ENCODE measurements around the gene CTNNBIP1.

Gene CTNNBIP1

DNA sequence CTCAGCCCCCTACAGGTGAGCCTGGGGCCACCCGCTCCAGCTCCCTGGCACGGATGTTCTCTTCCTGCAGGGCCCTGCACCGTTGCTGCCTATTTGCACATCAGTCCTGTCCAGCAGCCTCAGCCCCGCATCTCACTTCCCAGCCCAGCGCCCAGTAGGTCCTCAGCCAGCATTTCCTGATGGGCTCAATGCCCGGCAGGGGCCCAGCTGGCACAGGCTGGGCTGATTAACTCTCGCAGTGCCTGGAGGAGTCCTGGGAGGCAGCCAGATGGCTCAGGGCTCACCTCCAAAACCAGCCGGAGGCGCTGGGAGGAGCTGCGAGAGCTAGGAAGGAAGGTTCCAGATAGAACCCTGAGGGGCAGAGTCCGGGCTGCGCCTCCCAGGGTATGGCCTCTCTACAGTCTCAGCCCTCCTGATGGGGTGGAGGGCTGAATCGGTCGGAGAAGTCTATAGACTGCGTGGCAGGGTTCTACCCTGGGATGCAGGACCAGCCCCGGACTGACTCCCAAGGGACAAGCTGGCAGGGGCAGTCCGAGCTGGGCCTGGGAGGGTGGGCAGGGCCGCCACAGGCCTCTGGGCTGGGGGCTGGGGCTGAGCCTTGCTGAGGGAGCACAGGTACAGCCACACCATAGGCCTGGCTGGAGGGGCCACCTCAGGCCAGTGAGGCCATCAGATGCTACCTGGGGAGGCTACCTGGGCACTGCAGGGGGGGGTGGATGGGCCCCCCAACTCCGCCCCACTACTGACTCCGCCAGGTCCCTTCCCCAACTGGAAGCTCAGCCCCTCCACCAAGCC lies 67.1 kb downstream of the CTNNBIP1 start:
- H3K4me3 ChIP-seq (ENCODE audit: low read length): no peak overlapping the region
- no peak for DNase-seq (ENCODE audit: low read depth, low spot score)

DNA sequence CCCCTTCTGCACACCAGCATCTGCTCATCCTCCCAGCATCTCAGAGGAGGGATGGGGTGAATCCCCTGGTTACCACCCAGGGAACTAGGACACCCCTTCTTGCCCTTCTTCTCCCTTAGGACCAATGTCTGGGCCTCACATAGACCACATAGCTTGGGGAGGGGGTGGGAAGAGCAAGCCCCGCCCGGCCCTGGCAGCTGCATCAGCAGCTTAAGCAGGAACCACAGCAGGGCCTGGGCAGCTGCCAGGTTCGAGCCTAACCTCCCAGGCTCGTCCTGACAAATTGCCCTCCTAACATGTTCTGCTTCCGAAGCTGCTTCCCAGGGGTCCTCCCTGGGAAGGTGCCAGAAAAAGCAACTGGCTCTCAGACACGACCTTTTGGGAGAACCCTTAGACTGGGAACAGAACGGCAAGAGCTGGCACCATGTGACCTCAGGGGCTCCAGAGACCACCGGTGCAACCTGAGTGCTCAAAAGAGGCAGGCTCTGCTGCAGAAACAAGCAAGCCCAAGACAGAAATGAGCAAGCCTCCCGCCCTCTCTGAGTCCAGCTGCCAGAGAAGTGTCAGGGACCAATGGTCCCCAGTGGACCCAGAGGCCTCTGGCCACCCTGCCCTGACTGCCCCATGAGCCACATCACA lies 67.9 kb downstream of the CTNNBIP1 start:
- H3K4me3 ChIP-seq (ENCODE audit: low read length): no peak overlapping the region
- no peak for DNase-seq (ENCODE audit: low read depth, low spot score)

DNA sequence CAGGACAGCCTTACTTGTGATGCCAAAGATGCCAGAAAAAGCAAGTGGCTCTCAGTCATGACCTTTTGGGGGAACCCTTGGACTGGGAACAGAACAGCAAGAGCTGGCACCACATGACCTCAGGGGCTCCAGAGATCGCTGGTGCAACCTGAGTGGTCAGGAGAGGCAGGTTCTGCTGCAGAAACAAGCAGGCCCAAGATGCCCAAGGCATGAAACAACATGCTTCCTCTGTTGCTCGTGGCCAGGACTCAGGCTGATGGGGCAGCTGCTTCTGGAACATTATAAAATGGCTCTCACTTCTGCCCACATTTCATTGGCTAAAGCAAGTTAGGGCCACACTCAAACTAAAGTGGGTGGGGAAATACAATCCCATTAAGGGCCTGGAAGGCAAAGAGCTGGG lies 68.6 kb downstream of the CTNNBIP1 start:
- no peak overlapping the region for H3K4me3 ChIP-seq (ENCODE audit: low read length)
- no peak for DNase-seq (ENCODE audit: low read depth, low spot score)

DNA sequence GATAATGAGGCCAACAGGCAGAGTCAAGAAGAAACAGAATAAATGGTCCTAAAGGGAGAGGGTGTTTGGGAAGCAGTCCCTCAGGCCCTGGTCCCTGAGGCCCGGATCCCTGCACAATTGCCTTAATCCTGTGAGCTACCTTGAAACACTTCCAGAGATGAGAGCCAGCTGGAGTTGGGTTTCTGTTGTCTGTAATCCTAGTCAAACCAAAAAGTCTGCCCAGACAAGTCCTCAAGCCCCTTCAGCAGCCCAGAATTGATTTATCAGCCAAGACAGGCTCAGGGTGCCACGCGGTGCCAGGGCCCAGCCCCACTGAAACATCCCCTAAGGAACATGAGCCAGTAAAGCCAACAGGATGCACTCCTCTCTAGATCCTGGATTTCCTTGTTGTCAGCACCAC lies 69.9 kb downstream of the CTNNBIP1 start:
- DNase-seq (ENCODE audit: low read depth, low spot score): no peak
- H3K4me3 ChIP-seq (ENCODE audit: low read length): no peak overlapping the region

DNA sequence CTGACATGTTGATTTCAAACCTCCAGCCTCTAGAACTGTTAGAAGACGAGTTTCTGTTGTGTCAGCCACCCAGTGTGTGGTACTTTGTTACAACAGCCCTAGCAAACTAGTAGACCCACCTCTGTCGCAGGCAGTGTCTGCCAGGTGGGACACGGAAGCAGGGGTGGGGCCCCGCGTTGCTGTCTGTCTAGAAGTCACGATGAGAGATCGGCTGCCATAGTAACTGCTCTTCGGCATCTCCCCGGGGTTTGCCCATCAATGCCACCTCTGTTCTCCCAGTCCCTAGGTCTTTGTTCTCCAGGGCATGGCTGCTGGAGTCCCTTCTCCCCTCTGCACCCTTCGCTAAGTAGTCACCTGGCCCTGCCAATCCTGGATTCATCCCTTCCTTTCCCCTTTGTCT lies 71.1 kb downstream of the CTNNBIP1 start:
- no peak overlapping the region for H3K4me3 ChIP-seq (ENCODE audit: low read length)
- no peak for DNase-seq (ENCODE audit: low read depth, low spot score)

DNA sequence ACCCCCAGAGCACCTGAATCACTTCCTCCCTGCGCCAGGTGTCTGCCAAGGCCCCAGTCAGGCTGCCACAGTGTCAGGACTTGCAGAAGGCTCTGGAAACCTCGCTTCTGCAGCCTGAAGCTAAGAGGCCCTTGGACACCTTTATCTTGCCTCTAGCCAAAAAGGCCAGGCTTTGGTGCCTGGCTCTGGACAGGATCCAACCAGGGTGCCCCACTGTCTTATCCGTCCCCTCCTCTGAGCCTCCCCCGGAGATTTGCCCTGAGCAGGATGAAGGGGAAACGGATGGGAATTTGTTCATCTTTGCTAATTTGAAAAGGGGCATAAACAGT lies 73.5 kb downstream of the CTNNBIP1 start:
- no peak for DNase-seq (ENCODE audit: low read depth, low spot score)
- no peak overlapping the region for H3K4me3 ChIP-seq (ENCODE audit: low read length)

DNA sequence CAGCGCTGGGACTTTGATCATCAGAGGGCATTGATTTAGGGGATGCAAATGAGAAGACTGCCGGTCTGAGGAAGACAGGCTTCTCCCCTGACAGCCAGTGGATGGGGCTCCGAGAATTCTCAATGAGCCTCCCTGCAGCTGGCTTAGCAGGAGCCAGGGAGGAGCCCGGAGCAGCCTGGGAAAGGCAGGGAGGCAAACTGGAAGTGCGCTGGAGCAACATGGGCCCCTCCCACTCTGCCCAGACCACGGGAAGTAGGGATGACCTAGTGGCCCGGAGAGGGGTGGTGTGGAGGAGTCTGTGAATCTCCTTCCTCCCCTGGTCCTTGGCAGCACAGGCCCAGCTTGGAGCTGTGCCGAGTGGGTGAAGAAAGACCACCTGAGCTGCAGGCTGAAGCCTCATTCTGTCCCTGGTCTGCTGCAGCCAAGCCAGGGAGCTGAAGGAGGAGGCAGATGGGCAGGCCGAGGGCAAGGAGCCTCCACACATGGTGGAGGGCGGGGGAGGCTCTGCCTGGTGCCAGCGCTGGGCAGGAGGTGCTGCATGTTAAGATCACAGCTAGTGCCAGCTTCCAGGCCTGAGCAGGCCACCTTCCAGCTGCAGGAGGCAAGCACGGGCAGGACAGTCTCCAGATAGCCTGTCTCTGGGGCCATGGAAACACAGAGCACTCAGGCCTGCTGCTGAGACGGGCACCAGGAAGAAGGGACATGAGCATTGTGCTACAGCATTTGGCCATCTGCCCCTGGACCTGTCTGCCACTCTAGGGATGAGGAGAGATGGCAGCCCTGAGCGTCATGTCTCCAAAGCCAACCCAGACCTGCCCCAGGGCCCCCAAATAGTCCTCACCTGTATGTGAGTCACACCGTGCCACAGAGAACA lies 74.1 kb downstream of the CTNNBIP1 start:
- no peak for DNase-seq (ENCODE audit: low read depth, low spot score)
- no peak overlapping the region for H3K4me3 ChIP-seq (ENCODE audit: low read length)

DNA sequence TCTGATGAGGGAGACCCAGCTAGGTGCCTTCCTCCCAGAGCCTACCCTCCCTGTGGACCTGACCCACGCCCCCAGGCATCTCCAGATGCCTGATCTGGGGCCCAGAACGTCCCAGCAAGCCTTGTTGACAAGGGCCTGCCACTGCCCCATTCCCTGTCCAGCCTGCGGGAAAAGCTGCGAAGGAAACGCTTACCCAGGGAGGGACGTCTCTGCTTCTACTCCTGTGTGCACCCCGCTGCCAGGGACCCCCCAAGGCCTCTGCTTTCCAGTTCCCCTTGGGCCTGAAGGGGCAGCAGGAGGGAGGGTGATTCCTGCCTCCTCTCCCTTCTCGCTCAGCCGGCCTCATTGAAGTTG lies 74.7 kb downstream of the CTNNBIP1 start:
- no peak for DNase-seq (ENCODE audit: low read depth, low spot score)
- H3K4me3 ChIP-seq (ENCODE audit: low read length): no peak overlapping the region

DNA sequence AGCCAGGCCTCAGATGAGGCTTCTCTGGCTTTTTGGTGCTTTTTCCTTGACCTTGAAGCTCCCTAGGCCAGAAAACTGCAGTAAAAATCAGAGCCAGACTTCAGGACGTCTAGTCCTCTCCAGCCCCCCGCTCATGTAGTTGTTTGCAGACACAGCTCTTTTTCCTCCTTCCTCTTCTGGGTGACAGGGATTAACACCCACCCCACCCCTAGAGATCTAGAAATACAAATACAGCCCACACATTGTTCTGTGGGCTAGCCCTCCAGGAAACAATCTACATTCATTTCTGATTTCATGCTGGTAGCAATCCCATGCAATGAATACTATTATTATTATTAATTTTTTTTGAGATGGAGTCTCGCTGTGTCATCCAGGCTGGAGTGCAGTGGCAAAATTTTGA lies 76.4 kb downstream of the CTNNBIP1 start:
- no peak for DNase-seq (ENCODE audit: low read depth, low spot score)

DNA sequence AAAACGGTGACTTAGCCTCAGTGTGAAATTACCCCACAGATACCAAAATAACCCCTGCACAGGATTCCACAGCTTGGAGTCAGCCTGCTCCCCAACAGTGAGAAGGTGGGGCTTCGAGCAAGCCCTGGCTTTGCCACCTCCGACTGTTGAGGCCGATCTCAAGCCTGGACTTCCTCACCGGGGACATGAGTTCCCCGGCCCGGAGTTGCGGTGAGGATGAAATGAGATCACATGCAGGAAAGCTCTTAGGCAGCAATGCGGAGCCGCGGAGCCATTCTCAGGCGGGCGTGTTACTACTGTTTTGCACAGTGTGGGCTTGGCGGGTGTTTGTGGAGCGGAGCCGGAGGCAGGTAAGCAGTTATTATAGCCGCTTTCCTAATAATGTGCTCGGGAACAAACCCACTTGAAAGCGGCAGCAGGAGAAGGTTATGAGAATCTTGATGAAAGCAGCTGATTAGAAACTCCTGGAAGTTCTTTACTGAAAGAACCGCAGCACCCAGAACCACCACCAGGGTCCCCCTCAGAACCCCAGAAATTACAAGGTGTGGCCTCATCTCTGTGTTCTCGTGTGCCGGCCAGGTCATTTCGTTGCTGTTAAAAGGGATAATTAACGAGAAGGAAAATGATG lies 82.4 kb downstream of the CTNNBIP1 start:
- H3K4me3 ChIP-seq (ENCODE audit: low read length): no peak overlapping the region
- no peak for DNase-seq (ENCODE audit: low read depth, low spot score)

More for the DNA sequence above, 76.4 kb downstream of the CTNNBIP1 start:
- no peak overlapping the region for H3K4me3 ChIP-seq (ENCODE audit: low read length)

DNA sequence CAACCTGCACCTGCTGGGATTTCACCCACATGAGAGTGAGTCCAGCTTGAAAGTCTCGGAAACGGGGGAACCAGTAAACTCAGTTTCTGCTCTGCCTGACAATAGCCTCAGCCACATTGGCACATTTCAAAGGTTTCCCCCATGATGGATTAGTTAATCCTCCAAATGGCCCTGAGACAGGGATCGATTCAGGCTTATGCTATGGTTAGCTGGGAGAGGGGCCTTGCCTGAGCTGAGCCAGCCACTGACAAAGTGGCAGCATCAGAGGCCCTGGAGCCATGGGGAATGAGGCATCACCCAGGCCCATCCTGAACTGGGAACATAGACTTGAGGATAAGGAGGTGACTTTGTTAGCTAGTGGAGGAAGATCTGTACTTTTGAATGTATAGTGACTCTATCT lies 83.5 kb downstream of the CTNNBIP1 start:
- no peak overlapping the region for H3K4me3 ChIP-seq (ENCODE audit: low read length)
- no peak for DNase-seq (ENCODE audit: low read depth, low spot score)

DNA sequence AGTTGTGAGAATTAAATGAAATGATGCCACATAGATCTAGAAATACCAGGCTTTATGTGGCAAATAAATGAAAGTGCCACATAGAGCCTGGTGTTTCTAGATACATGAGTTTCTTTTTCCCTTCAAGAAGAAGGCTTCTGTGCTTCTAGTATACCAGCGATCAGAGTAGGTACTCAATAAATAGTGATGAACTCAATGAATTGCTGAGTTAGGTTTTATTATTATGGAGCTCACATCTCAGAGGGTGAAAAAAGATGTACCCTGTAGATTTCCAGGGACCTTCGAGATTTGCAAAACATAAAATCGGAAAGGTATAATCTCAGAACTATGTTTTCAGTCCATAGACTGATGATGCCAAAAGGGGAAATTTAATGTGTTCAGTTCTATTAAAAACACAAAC lies 84.0 kb downstream of the CTNNBIP1 start:
- H3K4me3 ChIP-seq (ENCODE audit: low read length): no peak overlapping the region
- no peak for DNase-seq (ENCODE audit: low read depth, low spot score)

DNA sequence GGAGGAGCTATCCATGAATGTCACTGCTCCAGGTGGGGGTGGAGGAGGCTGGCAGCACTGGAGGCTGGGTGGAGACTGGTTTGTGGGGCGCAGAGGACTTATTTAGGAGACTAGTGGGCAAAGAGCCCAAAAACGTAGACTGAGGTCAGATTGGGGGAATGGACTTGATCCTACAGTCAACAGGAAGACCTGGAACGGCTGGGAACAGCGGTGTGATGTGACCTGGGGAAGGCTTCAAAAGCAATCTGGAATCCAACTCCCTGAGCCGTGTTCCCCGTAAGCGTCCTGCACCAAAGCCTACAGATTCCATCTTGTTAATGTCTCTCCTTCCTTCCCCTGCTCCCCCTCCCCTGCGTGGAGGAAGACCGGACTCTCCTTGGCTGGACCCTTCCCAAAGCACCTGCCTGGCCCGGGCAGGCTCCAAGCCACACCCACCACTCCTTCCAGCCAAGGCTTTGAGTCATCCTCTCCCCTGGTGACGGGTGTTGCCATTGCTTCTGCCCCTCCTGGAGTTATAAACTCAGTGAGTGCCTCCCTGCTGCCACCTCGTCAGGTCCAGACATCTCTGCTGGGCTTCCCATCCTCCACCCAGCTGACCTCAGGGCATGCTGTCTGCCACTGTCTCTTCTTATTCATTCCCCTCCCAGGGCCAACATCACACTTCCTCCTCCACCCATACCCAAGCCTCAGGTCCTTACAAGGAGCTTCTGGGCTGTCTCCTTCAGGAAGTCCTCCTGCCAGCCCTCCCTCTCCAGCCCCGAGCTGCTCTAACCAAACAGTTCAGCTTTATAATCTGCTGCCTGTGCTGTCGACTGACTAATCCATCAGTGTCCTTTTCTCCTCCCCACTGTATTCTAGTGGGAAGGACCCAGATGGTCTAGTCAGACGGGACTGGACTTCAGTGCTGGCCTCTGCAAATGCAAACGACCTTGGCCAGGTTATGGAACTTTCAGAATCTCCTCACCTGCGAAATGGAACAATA lies 84.7 kb downstream of the CTNNBIP1 start:
- DNase-seq (ENCODE audit: low read depth, low spot score): no peak
- no peak overlapping the region for H3K4me3 ChIP-seq (ENCODE audit: low read length)

DNA sequence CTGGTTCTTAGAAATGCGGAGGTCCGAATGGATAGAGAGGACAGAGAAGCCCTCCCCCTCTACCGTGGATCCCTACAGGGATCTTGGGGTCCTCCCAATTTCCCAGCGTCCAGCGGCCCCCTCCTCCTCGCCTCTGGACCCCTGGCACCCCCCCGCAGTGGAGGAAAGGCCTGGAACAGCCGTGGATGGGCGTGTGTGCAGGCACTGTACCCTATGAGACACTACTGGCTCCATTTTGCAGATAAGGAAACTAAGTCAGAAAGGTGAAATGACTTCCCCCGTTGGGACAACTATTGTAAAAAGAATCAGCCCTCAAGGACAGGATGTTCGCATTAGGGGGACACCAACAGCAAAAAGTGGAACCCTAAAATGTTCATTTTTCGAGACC lies 85.4 kb downstream of the CTNNBIP1 start:
- no peak overlapping the region for H3K4me3 ChIP-seq (ENCODE audit: low read length)
- no peak for DNase-seq (ENCODE audit: low read depth, low spot score)

DNA sequence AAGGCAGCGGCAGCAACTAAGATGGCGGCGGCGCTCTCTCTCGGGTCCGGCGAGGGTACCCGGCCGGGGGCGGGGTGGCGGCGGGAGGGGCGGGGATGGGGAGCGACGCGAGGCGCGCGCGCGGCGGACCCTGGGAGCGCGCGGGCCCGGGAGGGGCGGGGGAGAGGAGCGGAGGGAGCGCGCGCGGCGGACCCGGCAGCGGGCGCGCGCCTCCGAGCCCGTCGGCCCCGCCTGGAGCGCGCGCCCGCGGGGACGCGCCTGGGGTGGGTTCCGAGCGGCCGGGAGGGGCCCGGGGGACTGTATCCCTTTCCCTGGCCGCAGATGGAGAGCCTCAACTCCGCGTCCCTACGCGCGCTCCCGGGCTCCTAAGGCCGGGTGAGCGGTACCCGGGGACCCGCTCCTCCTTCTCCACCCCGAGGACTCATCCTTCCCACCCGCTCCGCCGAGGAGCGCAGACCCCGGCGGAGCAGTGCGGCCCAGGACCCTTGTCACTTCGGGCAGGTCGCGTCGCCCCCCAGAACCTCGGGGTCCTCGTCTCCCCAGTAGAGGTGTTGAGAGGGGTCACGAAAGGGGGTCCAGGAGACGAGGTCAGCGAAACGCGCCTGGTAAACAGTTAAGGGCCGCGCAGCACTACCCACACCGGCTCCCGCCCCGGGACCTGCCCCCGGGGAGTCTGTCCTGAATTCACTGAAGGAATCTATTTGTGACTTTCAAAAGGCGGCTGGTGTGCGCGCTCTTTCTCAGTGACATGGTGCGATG lies 85.9 kb downstream of the CTNNBIP1 start, which contains the start of gene CLSTN1:
TSS of gene CLSTN1 (minus strand) at position 23 of the 759 bp plus-strand sequence. CDS start 232 bp downstream, outside the sequence.
- H3K4me3 ChIP-seq (ENCODE audit: low read length): peak within 1 kb of the TSS; percentile 94
- peak; percentile 68 for DNase-seq (ENCODE audit: low read depth, low spot score)

DNA sequence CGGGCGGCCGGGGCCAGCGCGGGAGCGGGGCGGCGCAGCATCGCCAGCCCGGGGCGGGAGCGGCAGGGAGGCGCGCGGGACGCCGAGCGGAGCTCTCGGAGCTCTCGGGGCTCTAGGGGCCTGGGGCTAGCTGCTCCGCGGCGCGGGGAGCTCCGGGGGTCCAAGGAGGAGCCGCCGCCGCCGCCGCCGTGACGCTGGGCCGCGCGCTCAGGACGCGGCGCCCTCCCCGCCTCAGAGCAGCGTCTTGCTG lies 86.5 kb downstream of the CTNNBIP1 start:
- DNase-seq (ENCODE audit: low read depth, low spot score): no peak
- H3K4me3 ChIP-seq (ENCODE audit: low read length): peak overlapping the region; percentile 94

DNA sequence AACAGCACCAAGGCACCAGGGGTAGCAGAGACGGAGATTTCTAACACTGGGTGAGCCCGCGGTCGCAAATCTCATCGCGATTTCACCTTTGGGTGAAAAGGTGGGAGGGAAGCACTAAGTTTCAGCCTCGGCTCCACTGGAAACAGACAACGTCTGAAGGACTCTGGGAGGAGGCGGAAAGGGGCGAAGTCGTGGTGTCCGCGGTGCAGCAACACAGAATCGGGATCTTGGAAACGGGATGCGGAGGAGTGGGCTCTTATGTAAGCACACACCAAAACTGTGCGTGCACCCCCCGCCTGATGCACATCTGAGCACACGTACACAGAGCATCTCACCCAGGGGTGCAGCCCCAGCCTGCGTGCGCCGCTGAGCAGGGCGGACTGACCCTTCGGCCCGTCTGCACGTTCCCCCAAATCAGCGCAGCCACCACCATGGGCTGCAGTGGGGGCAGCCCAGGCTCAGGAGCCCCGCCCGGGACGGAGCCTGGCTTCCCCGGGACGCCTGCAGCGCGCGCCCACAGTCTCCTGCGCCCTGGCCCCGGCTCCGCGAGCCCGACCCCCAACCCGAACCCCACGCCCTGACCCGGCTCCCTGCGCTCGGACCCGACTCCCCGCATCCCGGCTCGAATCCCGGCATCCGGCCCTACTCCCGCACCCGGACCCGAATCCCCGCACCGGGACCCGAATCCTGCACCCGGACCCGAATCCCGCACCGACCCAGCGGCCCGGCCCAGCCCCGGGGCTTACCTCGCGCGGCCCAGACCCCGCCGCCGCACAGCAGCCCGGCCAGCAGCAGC lies 87.0 kb downstream of the CTNNBIP1 start:
- no peak for DNase-seq (ENCODE audit: low read depth, low spot score)
- H3K4me3 ChIP-seq (ENCODE audit: low read length): peak overlapping the region; percentile 94
